ENCODE results near the gene LCN1. TPM values are rescaled to one million over a fixed set of nuclear protein-coding genes. Genes with fewer than 3 reads are reported as not detected.

LCN1 gene
- total RNA-seq, 1 donor, result not detected

DNA sequence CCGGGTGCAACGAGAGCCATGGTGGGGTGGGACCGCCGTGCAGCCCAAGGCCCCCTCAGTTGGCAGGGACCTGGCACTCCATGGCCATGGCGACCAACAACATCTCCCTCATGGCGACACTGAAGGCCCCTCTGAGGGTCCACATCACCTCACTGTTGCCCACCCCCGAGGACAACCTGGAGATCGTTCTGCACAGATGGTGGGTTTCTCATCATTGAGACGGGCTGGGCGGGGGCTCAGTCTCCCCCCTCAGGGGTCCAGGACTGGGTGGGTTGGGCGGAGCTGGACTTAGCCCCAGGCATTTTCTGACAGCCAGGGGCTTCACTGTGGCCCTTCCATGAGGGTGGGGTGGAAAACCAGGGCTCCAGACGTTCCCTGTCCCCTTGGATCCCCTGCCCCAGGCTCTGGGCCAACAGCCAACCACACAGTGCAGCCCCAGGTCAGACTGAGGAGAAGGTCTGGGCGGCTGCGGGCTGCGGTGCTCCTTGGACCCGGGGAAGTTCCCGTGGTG, 41.0 kb downstream of the LCN1 start:
- no peak for DNase-seq (ENCODE audit: low read depth)
- no peak for TF ChIP-seq CTCF (IDR thresholded peaks at IDR 0.05; ENCODE audit: insufficient read depth, low read length)
- no peak overlapping the region for H3K4me3 ChIP-seq (ENCODE audit: low read depth, low read length)

- DNase-seq (ENCODE audit: low read depth), result no peak
- H3K4me3 ChIP-seq (ENCODE audit: low read depth, low read length), result no peak overlapping the region
- no peak for TF ChIP-seq CTCF (IDR thresholded peaks at IDR 0.05; ENCODE audit: insufficient read depth, low read length)
Measured at GRCh38 chr9:135563039-135563476, 41.8 kb downstream of the LCN1 start.

DNA sequence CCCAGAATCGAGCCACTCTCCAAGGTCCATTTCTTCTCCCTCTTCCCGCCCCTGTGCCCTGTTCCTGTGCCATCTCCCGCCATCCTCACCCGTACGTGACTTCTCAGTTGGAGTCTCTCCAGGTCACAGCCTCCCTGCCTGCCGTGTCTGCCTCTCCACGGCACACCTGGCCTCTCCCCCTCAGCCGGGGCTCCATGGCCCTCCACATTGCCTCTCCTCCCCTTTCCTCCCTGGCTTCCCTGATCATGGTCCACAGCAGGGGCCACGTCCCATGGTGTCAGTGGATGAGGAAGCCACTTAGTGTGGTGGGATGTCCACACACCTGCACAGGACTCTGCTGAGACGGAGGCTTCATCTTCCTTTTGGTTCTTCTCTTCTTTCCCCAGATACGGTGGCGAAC, 42.6 kb downstream of the LCN1 start:
- TF ChIP-seq CTCF (IDR thresholded peaks at IDR 0.05; ENCODE audit: insufficient read depth, low read length), result no peak
- H3K4me3 ChIP-seq (ENCODE audit: low read depth, low read length), result no peak overlapping the region
- DNase-seq (ENCODE audit: low read depth), result no peak

- no peak for DNase-seq (ENCODE audit: low read depth)
- no peak for TF ChIP-seq CTCF (IDR thresholded peaks at IDR 0.05; ENCODE audit: insufficient read depth, low read length)
- H3K4me3 ChIP-seq (ENCODE audit: low read depth, low read length), result no peak overlapping the region
Measured at GRCh38 chr9:135565141-135565628, 43.9 kb downstream of the LCN1 start.

GRCh38 chr9:135565636-135566035, 44.4 kb downstream of the LCN1 start:
- no peak overlapping the region for H3K4me3 ChIP-seq (ENCODE audit: low read depth, low read length)
- no peak for TF ChIP-seq CTCF (IDR thresholded peaks at IDR 0.05; ENCODE audit: insufficient read depth, low read length)
- DNase-seq (ENCODE audit: low read depth), result no peak

GRCh38 chr9:135566552-135566951, 45.3 kb downstream of the LCN1 start:
- no peak for DNase-seq (ENCODE audit: low read depth)
- TF ChIP-seq CTCF (IDR thresholded peaks at IDR 0.05; ENCODE audit: insufficient read depth, low read length), result no peak
- H3K4me3 ChIP-seq (ENCODE audit: low read depth, low read length), result no peak overlapping the region

DNA sequence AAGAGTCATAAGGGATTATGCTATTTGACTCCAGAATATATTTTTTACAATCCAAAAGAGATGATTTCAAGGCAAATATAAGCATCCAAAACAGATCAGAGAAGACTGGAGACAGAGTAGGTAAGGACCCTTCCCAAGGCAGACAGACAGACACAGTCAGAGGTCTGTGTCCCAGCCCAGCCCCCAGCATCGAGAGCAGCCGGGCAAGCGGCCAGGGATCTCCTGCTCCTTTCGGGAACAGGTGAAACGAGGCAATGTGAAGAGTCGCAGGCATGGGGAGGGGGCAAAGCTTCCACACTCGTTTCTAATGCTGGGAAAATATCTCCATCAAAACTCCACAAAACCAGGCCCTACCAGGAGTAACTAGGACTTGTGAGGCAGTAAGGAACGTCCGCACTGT, 46.1 kb downstream of the LCN1 start:
- H3K4me3 ChIP-seq (ENCODE audit: low read depth, low read length), result no peak overlapping the region
- no peak for DNase-seq (ENCODE audit: low read depth)

More for the DNA sequence above, 46.1 kb downstream of the LCN1 start:
- no peak for TF ChIP-seq CTCF (IDR thresholded peaks at IDR 0.05; ENCODE audit: insufficient read depth, low read length)
